GM12892 (cell line): ENCODE data around the gene BABAM2.

Experiments used
- DNase-seq: peaks from one replicate; pipeline ENCODE4 v3.0.0; 2011; ENCODE audit not compliant: insufficient read length
- FAIRE-seq: peaks from 2 replicates; lab custom pipeline; 2011; peaks lifted over from hg19 to GRCh38; lab: Jason Lieb, UNC
- POLR2A ChIP-seq: IDR thresholded peaks from 2 replicates; pipeline ENCODE4 v1.6.1; 2011; ENCODE audit warnings: low read depth, low read length, control low read depth
- POLR2AphosphoS5 ChIP-seq: IDR thresholded peaks from 2 replicates; pipeline ENCODE4 v1.6.1; 2011; ENCODE audit warnings: low read depth, low read length, control low read depth
- TAF1 ChIP-seq: IDR thresholded peaks from 2 replicates; pipeline ENCODE4 v1.6.1; 2011; ENCODE audit warnings: low read depth, mild to moderate bottlenecking, control low read depth, low read length, borderline replicate concordance

Gene BABAM2

GRCh38 chr2:27935026-27935425 is 44.5 kb downstream of the BABAM2 start:
- FAIRE-seq (no peak), DNase-seq (no peak)
- TF ChIP-seq TAF1 (no peak), POLR2AphosphoS5 (no peak), POLR2A (no peak)

- TF ChIP-seq POLR2AphosphoS5, result no peak
- FAIRE-seq (no peak), DNase-seq (no peak)
Observed at GRCh38 chr2:27940090-27940671, 49.7 kb downstream of the BABAM2 start.

GRCh38 chr2:27940982-27941381 is 50.5 kb downstream of the BABAM2 start:
- TF ChIP-seq POLR2A (no peak), POLR2AphosphoS5 (no peak), TAF1 (no peak)
- no peak for FAIRE-seq

GRCh38 chr2:27942612-27943547 is 52.4 kb downstream of the BABAM2 start:
- FAIRE-seq (no peak), DNase-seq (no peak)
- TF ChIP-seq TAF1, result no peak
- TF ChIP-seq POLR2A, result no peak

More at GRCh38 chr2:27940982-27941381, 50.5 kb downstream of the BABAM2 start:
- no peak for DNase-seq

DNA sequence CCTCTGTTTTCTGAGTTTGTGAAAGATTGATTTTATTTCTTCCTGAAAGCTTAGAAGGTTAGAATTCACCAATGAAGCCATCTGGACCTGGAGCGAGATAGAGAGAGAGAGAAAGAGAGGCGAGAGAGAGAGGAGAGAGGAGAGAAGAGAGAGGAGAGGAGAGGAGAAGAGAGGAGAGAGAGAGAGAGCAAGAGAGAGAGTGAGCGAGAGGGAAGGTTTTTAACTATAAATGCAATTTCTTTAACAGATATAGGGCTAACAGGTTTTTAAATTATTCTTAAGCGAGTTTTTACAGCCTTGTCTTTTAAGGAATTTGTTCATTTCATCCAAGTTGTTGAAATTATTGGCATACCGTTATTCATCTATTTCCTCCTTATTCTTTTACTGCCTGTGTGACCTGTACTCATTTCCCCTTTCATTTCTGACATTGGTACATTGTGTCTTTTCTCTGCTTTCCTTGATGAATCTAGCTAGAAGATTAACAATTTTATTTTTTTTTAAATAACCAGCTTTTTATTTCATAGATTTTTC is 56.1 kb downstream of the BABAM2 start:
- TF ChIP-seq POLR2A (no peak), TAF1 (no peak), POLR2AphosphoS5 (no peak)
- FAIRE-seq (no peak), DNase-seq (no peak)

DNA sequence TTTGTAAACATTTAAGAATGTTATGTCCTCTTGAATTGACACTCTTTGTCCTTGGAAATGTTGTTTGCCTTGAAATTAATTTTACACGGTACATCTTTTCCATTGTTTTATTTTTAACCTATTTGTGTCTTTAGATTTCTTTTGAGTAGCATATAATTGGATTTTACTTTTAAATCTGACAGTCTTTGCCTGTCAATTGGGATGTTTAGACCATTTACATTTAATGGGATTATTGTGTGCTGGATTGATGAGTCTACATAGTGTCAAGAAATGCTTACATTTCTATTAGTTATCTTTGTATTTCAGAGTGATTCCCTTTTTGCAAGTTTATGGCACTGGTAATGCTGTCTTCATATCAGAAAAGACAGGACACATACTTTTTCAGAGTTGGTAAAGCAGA is 61.5 kb downstream of the BABAM2 start:
- no peak for FAIRE-seq
- no peak for DNase-seq
- TF ChIP-seq TAF1, result no peak
- no peak for TF ChIP-seq POLR2AphosphoS5
- no peak for TF ChIP-seq POLR2A

GRCh38 chr2:27953077-27953476 is 62.5 kb downstream of the BABAM2 start:
- FAIRE-seq (no peak), DNase-seq (no peak)
- TF ChIP-seq TAF1 (no peak), POLR2A (no peak), POLR2AphosphoS5 (no peak)

- DNase-seq, result no peak
- TF ChIP-seq POLR2AphosphoS5 (no peak), TAF1 (no peak), POLR2A (no peak)
- no peak for FAIRE-seq
Observed at GRCh38 chr2:27954221-27954673, 63.7 kb downstream of the BABAM2 start.

DNA sequence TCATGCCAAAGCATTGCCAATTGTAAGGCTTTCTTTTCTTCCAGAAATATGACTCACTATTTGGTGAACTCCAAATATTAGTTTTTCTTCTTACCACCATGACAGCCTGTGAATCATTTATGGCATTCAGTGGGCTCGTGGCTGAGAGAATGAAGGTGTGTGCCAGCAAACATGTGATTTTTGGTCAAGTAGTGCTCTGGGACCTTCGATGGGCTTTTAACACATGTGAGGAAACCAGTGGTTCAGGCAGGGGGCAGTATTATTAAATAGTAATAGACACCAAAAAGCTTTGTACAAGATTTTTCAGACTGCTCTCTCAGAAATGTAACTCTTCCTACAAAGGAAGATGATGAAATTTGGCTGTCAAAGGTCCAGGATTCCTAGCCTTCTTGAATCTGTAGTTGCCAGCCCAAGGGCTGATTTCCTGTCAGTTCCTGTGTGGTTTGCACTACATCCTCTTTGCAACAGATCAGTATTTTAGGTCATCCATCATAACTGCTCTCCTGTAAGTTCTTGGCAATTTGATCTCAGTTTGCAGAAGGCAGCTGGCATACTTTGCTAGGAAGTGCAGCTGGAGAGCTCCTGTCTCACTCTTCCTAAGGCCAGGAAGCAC is 64.3 kb downstream of the BABAM2 start:
- TF ChIP-seq TAF1, result no peak
- TF ChIP-seq POLR2A, result no peak
- TF ChIP-seq POLR2AphosphoS5, result no peak
- no peak for DNase-seq
- peak; percentile 75 for FAIRE-seq

GRCh38 chr2:27955384-27956161 is 65.0 kb downstream of the BABAM2 start:
- no peak for FAIRE-seq
- TF ChIP-seq POLR2AphosphoS5 (no peak), POLR2A (no peak), TAF1 (no peak)
- no peak for DNase-seq

GRCh38 chr2:27956888-27957287 is 66.4 kb downstream of the BABAM2 start:
- FAIRE-seq, result no peak
- no peak for TF ChIP-seq TAF1
- no peak for TF ChIP-seq POLR2A
- TF ChIP-seq POLR2AphosphoS5, result no peak
- no peak for DNase-seq
